Measurements from ENCODE around the gene TRPT1.

Gene TRPT1

GRCh38 chr11:64245797-64246620 is 20.0 kb upstream of the TRPT1 start (continued):
- TF ChIP-seq ZBTB21 (tag by site-specific recombination; IDR thresholded peaks at IDR 0.05) (no peak), ZNF660 (tag by site-specific recombination; IDR thresholded peaks at IDR 0.05) (no peak), ZNF248 (tag by site-specific recombination; IDR thresholded peaks at IDR 0.05) (no peak), ZNF223 (tag by site-specific recombination; IDR thresholded peaks at IDR 0.05) (no peak), PRDM2 (tag by site-specific recombination; IDR thresholded peaks at IDR 0.05; ENCODE audit: borderline replicate concordance) (no peak), ZNF530 (tag by site-specific recombination; IDR thresholded peaks at IDR 0.05; ENCODE audit: low read depth) (no peak), OSR2 (tag by site-specific recombination; IDR thresholded peaks at IDR 0.05) (no peak), ZNF423 (tag by site-specific recombination; IDR thresholded peaks at IDR 0.05) (0 out of 2 replicates have a peak, but pooled peaks have one; percentile 8), TRIM28 (IDR thresholded peaks at IDR 0.05; ENCODE audit: borderline replicate concordance, low read length) (no peak), ZFP41 (tag by site-specific recombination; IDR thresholded peaks at IDR 0.05; ENCODE audit: borderline replicate concordance) (no peak), ZNF302 (tag by site-specific recombination; IDR thresholded peaks at IDR 0.05; ENCODE audit: low read depth) (no peak), ZNF10 (tag by site-specific recombination; IDR thresholded peaks at IDR 0.05) (no peak), ZNF292 (tag by site-specific recombination; IDR thresholded peaks at IDR 0.05; ENCODE audit: borderline replicate concordance, low read depth) (no peak), ZFHX2 (tag by site-specific recombination; conservative IDR thresholded peaks at IDR 0.05) (peak; percentile 51), HIC1 (tag by site-specific recombination; IDR thresholded peaks at IDR 0.05) (peak; percentile 80), ZSCAN4 (tag by site-specific recombination; IDR thresholded peaks at IDR 0.05) (no peak), FEZF1 (tag by site-specific recombination; IDR thresholded peaks at IDR 0.05) (no peak), EGR2 (tag by site-specific recombination; IDR thresholded peaks at IDR 0.05; ENCODE audit: low read depth) (peak; percentile 48; the same call in 1 of the 2 replicates), ZNF555 (tag by site-specific recombination; conservative IDR thresholded peaks at IDR 0.05) (no peak), ZNF843 (tag by site-specific recombination; IDR thresholded peaks at IDR 0.05) (peak; percentile 39), ATF2 (tag by site-specific recombination; IDR thresholded peaks at IDR 0.05; ENCODE audit: low read depth) (no peak), CTCF (tag by site-specific recombination; IDR thresholded peaks at IDR 0.05) (no peak), SP3 (tag by site-specific recombination; IDR thresholded peaks at IDR 0.05) (peak; percentile 33; the same call in 1 of the 2 replicates), ZNF549 (tag by site-specific recombination; IDR thresholded peaks at IDR 0.05) (no peak), GFI1B (tag by site-specific recombination; IDR thresholded peaks at IDR 0.05) (no peak), ZNF239 (tag by site-specific recombination; IDR thresholded peaks at IDR 0.05) (no peak), ZBTB8A (tag by site-specific recombination; IDR thresholded peaks at IDR 0.05) (peak; percentile 45), ZSCAN30 (tag by site-specific recombination; IDR thresholded peaks at IDR 0.05) (0 out of 2 replicates have a peak, but pooled peaks have one; percentile 36)

Measured in HEK293 (cell line).